Bone marrow (tissue), 2 donors: ENCODE measurements around the gene FXYD4.
"Not testable (repeated sequence)": the region's sequence is repeated elsewhere in the genome, so short reads cannot be mapped to it uniquely, and the experiment has no call there.

Experiments used
- DNase-seq, 2 donors: peaks; one replicate each; lab custom pipeline; 2025; lab: John Stamatoyannopoulos, UW

Gene FXYD4, protein sequence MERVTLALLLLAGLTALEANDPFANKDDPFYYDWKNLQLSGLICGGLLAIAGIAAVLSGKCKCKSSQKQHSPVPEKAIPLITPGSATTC

DNA sequence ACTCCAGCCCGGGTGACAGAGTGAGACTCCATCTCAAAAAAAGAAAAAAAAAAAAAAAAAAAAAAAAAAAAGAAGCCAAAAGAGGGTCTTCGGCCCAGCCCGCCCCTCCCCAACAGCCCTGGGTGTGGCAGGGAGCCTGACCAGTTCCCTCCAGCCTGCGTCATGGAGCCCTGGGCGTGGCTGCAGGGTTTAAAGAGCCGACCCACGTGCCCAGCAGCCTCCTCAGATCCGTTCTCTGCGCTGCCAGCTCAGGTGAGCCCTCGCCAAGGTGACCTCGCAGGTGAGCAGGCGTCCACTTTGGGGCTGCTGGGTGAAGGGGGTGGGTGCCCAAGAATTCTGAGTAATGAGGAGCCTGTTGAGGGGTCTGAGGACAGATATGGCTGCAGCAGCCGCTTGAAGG, at the start of gene FXYD4:
Gene FXYD4, plus strand, starts transcription at position 219 of the 400 bp plus-strand sequence. CDS start 2,111 bp downstream, outside the sequence.
- DNase-seq, result no peak

DNA sequence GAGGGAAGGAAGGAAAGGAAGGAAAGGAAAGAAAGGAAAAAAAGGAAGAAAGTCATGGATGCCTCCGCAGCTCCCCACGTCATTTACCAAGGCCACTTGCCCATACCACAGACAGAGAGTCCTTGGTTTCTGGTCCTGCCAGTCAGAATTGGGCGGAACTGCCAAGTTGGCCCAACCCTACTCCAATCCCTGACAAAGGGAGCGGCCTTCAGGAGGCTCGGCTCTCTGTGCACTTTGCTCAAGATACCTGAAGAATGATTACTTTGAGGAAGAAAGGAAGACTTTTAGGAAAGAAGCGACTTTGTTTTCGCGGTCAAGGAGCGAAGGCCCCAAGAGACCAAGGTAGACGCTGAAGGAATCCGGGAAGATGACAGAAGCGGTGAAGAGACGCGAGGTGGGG, 49.1 kb upstream of the FXYD4 start:
- DNase-seq, result no peak

DNA sequence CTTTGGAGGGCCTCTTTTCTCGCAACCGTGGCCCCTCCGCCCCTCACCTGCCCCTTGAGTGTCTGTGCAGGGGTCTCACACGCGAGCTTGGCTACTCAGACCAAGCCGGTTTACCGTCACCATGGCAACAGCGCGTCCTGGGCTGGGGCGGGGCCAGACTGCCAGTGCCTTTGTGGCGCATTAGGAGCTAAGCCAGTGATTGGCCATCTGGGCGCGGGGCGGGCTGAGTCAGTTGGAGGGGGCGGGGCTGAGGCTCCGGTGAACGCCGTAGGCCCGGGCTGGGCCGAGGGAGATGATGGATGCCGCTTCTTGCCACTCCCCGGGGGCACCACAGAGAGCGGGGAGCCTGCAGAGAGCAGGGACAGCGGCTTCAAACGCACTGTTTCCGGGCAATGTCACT, 48.7 kb upstream of the FXYD4 start:
- no peak for DNase-seq

DNA sequence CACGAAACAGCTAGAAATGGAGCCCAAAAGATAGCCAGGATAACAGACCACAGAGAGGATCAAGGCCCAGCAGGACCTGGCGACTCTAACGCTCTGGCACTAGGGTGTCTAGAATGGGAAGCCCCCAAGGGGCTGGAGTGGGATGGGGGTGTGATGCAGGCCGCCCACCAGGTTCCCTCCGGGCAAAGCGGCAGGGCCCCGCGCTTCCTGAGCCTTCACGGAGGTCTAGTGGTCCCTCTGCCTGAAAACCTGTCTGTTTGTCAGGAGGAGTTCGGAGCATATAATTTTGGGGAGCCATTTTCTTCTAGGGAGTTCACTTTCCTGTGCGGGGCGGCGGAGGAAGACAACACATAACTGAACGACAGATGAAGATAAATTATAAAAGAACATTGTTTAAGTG, 48.2 kb upstream of the FXYD4 start:
- no peak for DNase-seq

DNA sequence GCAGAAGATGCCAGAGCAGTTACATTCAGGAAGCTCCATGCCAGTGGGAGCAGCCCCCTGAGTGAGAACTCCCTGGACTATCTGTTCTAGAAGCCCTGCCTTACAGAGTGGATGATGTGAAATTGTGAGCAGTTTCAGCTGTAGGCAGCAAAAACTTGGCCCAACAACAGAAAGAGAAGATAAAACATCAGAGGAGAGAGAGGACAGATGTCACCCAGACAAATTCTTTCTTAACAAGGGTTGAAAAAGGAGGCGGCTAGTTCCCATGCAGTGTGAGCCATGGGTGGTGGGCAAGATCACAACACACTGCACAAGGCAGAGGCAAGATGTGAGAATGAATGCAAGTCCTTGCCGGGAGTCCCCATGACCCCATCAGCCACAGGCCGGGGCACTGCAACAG, 46.6 kb upstream of the FXYD4 start:
- no peak for DNase-seq

DNA sequence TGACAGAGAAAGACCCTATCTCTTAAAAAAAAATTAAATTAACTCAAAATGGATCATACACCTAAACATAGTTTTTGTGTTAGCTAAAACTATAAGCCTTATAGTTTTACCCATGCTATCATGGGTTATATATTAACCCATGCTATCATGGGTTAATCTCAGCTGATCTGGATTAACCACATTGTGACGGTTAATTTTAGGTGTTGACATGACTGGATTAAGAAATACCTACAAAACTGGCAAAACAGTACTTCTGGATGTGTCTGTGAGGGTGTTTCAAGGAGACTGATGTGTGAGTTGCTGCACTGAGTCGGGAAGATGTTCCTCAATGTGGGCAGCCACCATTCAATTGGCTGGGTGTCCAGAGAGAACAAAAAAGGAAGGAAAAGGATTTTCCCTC, 44.3 kb upstream of the FXYD4 start:
- no peak for DNase-seq

DNA sequence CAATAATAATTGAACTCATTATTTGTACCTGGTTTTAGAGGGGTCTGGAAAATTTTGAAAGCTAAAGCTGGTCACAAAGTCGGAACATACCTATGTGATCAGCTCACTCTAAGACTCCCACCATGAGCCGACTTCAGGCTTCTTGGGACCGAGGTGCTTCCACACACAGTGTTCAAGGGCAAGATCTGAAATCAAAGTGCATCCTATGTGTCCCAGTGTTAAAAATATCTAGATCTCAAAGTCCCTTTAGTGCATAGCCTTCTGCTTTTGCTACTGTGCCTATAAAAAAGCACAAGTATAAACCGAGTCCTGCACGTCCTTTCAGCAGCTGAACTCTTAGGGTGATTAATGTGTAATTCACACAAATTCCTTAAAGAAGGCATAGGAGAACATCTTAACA, 43.5 kb upstream of the FXYD4 start:
- DNase-seq, result no peak

DNA sequence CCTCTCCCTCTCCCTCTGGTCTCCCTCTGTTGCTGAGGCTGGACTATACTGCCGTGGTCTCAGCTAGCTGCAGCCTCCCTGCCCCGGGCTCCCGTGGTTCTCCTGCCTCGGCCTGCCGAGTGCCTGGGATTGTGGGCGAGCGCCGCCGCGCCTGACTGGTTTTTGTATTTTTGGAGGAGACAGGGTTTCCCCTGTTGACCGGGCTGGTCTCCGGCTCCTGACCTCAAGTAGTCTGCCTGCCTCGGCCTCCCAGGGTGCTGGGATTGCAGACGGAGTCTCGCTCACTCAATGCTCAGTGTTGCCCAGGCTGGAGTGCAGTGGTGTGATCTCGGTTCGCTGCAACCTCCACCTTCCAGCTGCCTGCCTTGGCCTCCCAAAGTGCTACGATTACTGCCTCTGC, 42.6 kb upstream of the FXYD4 start:
- DNase-seq, result not testable (repeated sequence)

DNA sequence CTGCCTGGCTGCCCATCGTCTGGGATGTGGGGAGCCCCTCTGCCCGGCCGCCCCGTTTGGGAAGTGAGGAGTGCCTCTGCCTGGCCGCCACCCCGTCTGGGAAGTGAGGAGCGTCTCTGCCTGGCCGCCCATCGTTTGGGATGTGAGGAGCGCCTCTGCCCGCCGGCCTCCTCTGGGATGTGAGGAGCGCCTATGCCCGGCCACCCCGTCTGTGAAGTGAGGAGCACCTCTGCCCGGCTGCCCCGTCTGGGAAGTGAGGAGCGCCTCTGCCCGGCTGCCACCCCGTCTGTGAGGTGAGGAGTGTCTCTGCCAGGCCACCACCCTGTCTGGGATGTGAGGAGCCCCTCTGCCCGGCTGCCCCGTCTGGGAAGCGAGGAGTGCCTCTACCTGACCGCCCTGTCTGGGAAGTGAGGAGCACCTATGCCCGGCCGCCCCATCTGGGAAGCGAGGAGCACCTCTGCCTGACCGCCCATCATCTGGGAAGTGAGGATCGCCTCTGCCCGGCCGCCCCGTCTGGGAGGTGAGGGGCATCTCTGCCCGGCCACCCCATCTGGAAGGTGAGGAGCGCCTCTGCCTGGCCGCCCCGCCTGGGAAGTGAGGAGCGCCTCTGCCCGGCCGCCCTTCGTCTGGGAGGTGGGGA, 42.1 kb upstream of the FXYD4 start:
- not testable (repeated sequence) for DNase-seq

DNA sequence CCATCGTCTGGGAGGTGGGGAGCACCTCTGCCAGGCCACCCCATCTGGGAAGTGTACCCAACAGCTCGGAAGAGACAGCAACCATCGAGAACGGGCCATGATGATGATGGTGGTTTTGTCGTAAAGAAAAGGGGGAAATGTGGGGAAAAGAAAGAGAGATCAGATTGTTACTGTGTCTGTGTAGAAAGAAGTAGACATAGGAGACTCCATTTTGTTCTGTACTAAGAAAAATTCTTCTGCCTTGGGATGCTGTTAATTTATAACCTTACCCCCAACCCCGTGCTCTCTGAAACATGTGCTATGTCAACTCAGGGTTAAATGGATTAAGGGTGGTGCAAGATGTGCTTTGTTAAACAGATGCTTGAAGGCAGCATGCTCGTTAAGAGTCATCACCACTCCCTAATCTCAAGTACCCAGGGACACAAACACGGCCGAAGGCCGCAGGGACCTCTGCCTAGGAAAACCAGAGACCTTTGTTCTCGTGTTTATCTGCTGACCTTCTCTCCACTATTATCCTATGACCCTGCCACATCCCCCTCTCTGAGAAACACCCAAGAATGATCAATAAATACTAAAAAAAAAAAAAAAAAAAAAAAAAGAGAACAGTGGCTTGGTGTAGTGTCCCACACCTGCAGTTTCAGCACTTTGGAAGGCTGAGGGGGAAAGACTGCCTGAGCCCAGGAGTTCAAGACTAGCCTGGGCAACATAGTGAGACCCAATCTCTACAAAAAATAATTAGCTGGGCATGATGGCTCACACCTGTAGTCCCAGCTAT, 41.2 kb upstream of the FXYD4 start:
- DNase-seq, result not testable (repeated sequence)

DNA sequence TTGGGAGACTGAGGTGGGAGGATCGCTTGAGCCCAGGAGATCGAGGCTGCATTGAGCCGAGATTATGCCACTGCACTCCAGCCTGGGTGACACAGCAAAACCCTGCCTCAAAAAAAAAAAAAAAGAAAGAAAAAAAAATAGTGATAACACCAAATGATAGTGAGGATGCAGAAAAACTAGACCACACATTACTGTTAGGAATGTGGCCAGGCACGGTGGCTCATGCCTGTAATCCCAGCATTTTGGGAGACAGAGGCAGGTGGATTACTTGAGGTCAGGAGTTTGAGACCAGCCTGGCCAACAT, 40.7 kb upstream of the FXYD4 start:
- not testable (repeated sequence) for DNase-seq

DNA sequence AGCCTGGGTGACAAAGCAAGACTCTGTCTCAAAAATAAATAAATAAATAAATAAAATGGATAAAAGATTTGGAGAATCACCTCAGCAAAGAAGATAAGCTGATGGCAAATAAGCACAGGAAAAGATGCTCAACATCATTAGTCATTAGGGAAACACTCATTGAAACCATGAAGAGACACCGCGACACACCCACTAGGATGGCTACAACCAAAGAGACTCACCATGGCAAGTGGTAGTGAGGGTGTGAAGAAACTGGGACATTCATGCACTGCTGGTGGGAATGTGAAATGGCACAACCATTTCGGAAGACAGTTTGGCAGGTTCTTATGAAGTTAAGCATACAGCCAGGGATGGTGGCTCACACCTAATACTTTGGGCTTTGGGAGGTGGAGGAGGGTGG, 37.8 kb upstream of the FXYD4 start:
- DNase-seq, result no peak

DNA sequence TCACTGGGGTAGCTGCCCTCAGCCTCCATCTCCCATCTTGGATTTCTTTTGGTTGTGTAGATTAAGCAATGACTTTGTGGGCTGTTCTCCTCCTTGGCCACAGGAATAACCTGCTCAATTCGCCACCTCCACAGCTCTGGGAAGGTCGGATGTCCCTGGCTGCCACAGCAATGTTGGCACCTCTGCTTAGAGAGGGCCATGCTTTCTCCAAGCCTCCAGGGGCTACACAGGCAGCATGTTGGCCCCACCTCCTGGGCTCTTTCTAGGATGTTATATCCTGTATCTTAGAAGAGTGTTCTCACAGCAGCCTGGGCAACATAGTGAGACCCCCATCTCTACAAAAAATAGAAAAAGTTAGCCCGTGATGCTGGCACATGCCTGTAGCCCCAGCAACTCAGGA, 35.4 kb upstream of the FXYD4 start:
- no peak for DNase-seq

DNA sequence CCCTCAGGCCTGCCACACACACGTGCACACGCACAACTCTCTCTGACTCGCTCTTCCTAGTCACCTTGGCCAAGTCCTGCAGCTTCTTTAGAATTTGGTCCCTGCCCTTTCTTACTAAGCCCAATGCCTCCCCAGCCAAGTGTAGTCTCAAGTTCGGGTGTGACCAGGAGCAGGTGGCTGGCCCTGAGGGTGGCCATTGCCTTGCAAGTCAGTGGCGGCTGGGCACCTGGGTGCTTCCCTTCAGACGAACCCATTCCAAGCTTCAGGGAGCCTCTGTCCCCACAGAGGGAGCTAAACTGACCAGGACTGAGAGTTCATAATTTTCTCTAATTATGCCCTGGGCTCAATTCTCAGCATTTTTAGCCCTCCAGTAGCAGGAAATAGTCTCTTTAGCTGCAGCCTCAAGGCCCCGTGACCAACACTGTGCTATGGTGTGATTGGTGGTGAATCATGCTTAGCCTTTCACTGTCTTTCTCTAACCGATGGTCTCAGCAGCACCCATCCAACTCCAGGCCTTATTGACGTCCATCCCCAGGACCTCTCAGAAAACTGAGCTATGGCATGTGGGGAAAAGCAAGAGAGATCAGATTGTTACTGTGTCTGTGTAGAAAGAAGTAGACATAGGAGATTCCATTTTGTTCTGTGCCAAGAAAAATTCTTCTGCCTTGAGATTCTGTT, 34.7 kb upstream of the FXYD4 start:
- no peak for DNase-seq

DNA sequence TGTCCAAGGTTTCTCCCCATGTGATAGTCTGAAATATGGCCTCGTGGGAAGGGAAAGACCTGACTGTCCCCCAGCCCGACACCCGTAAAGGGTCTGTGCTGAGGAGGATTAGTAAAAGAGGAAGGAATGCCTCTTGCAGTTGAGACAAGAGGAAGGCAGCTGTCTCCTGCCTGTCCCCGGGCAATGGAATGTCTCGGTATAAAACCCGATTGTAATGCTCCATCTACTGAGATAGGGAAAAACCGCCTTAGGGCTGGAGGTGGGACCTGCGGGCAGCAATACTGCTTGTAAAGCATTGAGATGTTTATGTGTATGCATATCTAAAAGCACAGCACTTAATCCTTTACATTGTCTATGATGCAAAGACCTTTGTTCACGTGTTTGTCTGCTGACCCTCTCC, 33.9 kb upstream of the FXYD4 start:
- peak in 1 of 2 donors; percentile 1 for DNase-seq

DNA sequence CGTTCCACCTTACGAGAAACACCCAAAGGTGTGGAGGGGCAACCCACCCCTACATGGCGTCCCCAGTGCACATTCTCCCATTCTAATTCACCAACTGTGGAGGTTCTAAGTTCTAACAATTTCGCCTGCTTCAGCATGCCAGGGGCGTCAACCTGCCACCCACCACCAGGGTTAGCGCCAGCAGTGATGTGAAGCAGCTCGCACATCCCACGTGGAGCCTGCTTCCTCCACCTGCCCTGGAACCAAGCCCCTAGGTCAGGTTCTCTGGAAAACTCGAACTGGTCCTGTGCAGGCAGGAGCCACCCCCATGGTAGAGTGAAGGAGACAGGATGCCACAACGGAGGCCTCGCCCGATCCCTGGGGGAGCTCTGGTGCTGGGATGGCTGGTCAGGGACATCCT, 33.3 kb upstream of the FXYD4 start:
- no peak for DNase-seq

DNA sequence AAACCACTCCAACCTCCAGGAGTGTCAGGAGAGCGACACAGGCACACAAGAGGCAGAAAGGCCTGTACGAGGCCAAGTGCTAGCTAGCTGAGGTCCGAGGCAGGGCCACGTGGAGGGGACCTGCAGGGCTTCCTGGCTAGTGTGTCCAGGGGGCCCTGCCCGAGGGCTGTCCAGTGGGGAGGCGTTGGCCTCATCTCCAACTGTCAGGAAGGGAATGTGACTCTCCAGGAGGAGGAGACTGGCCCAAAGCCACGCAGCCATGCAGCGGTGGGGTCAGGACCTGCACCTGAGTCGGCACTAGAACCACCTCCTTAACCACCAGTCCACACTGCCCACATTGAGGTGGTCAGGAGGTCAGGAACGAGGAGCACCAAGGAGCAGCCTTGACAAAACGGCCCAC, 32.3 kb upstream of the FXYD4 start:
- no peak for DNase-seq

DNA sequence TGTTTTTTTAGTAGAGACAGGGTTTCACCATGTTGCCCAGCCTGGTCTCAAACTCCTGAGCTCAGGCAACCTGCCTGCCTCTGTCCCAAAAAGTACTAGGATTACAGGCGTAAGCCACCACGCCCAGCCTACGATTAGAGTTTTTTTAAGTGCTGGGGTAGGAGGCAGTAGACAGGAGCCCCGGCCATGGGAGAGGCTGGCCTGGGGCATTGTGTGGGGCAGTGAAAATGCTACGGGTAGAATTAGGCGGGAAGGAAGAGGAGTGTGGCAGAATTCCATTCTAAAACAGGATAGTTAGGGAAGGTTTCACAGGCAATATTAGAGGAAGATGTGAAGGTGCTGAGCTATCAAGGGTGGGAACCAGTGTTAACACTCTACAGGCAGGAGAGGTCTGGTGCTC, 31.3 kb upstream of the FXYD4 start:
- no peak for DNase-seq

DNA sequence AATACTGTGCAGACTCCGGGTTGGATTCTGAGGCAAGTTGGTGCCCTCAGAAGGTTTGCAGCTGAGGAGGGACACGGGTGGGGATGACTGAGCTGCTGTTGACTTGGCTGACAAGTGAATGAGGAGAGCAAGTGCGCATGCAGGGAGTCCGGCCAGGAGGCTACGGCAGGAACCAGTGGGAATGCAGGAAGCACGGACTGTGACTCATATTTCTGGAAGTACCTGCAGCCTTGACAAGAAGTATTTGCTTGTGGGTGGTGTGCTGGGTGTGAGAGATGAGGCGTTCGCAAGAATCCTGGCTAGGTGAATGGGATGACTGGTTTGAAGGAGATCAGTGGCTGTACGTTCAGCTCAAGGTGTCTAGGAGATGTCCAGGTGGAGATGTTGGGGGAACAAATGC, 30.8 kb upstream of the FXYD4 start:
- DNase-seq, result no peak

DNA sequence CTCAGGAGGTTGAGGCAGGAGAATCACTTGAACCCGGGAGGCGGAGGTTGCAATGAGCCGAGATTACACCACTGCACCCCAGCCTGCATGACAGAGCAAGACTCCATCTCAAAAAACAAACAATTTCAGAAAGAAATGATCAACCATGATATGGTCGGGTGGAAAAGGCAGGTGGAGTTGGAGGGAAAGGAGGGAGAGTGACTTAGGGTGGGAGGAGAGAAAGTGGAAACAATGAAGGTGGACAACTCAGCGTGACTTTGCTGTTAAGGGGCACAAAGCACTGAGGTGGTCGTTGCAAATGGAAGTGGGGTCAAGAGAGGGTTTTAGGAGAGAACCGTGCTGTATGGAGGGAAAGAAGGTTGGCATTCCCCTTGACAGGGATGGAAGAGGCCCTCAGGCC, 30.0 kb upstream of the FXYD4 start:
- DNase-seq, result no peak

DNA sequence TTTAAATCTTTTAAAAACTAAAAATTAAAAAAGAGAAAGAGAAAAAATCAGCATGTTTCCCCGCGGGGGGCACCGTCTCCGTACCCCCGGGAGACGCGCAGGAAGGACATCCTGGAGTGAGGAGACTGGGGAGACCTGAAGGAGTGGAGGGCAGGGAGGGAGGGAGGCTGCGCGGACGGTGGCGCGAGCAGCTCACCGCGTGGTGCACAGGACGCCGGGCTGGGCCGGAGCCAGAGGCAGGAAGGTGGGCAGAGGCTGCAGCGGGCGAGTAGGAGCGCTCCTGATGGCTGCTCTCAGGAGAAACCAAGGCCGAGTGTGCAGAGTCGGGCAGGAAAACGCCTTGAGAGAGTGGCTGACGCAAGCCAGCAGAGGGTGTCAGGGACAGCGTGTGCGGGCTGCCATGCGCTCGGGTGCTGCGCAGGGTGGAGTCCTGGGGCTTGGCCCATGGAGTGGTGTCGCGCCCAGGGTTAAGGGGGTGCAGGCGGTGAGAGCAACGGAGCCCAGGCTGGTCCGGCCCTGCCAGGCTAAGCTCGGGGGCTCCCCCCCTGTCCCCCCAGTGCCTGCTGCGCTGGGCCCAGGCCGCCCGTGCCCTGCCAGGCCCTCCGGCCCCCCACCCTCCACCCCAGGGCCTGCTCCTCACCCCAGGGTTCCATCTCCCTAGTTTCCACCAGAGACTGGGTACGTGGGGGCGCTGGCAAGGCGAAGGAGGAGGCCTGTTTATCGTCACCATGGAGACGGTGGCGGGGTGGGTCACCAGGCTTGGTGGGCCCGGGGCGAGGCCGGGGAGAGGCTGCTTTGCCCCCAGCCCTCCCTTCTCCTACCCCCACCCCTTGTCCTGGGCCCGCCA, 28.9 kb upstream of the FXYD4 start:
- DNase-seq, result no peak

DNA sequence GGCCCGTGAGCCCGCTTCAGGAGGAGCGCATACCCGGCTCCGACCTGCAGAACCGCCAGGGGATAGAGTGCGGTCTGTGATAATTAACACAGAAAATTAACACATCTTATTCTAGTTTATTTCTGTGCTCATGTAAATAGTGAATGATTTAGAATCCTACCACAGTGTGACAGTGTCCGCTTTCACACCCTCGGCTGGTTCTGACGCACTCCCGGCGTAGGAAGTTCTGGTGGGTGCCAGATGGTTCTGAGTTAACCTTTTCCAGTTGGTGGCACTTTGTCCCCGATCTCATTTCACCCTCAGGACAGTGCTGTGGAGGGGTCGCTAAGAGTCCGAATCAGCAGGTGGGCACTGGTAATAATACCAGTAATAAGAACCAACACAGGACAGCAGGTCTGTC, 28.3 kb upstream of the FXYD4 start:
- no peak for DNase-seq
